Naive B cell (primary cell): ENCODE results near the gene HP. TPM values are rescaled to one million over a fixed set of nuclear protein-coding genes. Genes with fewer than 3 reads are reported as not detected.
"Not testable (repeated sequence)": the region's sequence is repeated elsewhere in the genome, so short reads cannot be mapped to it uniquely, and the experiment has no call there.

Experiments used
- ATAC-seq, 2 donors: fragments of 150-1000 bp; cut with Tn5 transposase; 2 replicates each; pipeline ENCODE4 v1.10.0; 2021; ENCODE audit warnings: low read depth in 2 of 2, mild to moderate bottlenecking in 2 of 2, moderate library complexity in 2 of 2
- DNase-seq: peaks from one replicate; pipeline ENCODE4 v3.0.0; 2022
- H3K27ac Mint-ChIP-seq, 6 donors: one replicate each; pipeline ENCODE4 v1.8.0; 2020 to 2022; ENCODE audit warnings: mild to moderate bottlenecking in 6 of 6, mixed read lengths in 6 of 6, moderate library complexity in 5 of 6, inconsistent platforms in 2 of 6
- H3K27me3 Mint-ChIP-seq, 3 donors: one replicate each; pipeline ENCODE4 v1.8.0; 2021 to 2022; ENCODE audit warnings: mixed read lengths in 3 of 3, mild to moderate bottlenecking in 1 of 3
- H3K36me3 Mint-ChIP-seq, 2 donors: one replicate each; pipeline ENCODE4 v1.8.0; 2020 to 2022; ENCODE audit warnings: mixed read lengths in 2 of 2, inconsistent platforms in 1 of 2, mild to moderate bottlenecking in 1 of 2
- H3K4me1 Mint-ChIP-seq, 3 donors: one replicate each; pipeline ENCODE4 v1.8.0; 2020 to 2022; ENCODE audit warnings: mixed read lengths in 3 of 3, inconsistent platforms in 1 of 3, mild to moderate bottlenecking in 1 of 3, moderate library complexity in 1 of 3
- H3K4me3 Mint-ChIP-seq, 8 donors: one replicate each; pipeline ENCODE4 v1.8.0; 2020 to 2022; ENCODE audit warnings: mild to moderate bottlenecking in 8 of 8, mixed read lengths in 8 of 8, moderate library complexity in 8 of 8, inconsistent platforms in 2 of 8
- H3K9me3 Mint-ChIP-seq, 7 donors: one replicate each; pipeline ENCODE4 v1.8.0; 2020 to 2022; ENCODE audit warnings: mixed read lengths in 7 of 7, mild to moderate bottlenecking in 5 of 7, inconsistent platforms in 2 of 7, moderate library complexity in 1 of 7
- polyA plus RNA-seq, 6 donors: library from polyadenylated mRNA; unstranded; fragments of 300-500 nt; fragmentation: Illumina TruSeq; gene quantifications; one replicate each; pipeline ENCODE4 v1.2.3, GENCODE V29; 2021; ENCODE audit warnings: low read depth in 6 of 6

The HP gene, protein sequence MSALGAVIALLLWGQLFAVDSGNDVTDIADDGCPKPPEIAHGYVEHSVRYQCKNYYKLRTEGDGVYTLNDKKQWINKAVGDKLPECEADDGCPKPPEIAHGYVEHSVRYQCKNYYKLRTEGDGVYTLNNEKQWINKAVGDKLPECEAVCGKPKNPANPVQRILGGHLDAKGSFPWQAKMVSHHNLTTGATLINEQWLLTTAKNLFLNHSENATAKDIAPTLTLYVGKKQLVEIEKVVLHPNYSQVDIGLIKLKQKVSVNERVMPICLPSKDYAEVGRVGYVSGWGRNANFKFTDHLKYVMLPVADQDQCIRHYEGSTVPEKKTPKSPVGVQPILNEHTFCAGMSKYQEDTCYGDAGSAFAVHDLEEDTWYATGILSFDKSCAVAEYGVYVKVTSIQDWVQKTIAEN
- polyA plus RNA-seq = under 1 TPM in 2 of 6 donors, not detected in 4; 0.38 to 0.53 TPM

DNA sequence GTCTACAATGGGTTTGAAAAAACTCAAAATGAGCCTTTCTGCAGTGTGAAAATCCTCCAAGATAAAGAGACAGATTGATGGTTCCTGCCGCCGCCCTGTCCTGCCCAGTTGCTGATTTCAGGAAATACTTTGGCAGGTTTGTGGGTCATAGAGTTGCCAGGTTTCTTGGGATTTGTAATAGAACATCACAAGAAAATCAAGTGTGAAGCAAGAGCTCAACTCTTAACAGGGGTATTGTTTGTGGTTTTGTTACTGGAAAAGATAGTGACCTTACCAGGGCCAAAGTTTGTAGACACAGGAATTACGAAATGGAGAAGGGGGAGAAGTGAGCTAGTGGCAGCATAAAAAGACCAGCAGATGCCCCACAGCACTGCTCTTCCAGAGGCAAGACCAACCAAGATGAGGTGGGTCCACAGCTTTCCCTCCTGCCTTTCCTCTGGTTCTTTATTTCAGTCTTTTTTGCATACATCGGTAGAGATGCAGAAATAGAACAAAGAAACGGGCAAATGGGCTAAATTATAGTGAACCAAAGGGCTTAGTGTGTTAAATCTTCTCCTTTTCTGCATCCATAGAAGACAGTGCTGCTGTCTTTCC lies at the start of gene HP:
Gene HP (plus strand): TSS at position 252 of the 594 bp plus-strand sequence. CDS start 148 bp downstream, at position 400.
- DNase-seq, H3K4me1 Mint-ChIP-seq, ATAC-seq, H3K27ac Mint-ChIP-seq, H3K36me3 Mint-ChIP-seq, H3K27me3 Mint-ChIP-seq: not testable (repeated sequence)
- H3K4me3 Mint-ChIP-seq = peak within 1 kb of the TSS in 1 of 8 donors; percentile 35
- peaks cover 5 to 15% (median 10%) of the 10 kb centered on the region in 7 donors for H3K9me3 Mint-ChIP-seq

DNA sequence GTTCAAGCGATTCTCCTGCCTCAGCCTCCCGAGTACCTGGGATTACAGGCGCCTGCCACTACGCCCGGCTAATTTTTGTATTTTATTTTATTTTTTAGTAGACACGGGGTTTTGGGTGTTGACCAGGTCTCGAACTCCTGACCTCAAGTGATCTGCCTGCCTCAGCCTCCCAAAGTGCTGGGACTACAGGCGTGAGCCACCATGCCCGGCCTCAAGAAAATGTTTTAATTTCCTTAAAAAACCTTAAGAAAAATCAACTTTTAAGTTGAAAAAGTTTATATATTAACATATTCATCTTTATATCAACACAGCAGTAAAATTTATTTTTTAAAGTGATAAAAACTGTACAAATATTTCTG lies 46.3 kb upstream of the HP start:
- Mint-ChIP-seq H3K27me3 (peaks cover 0 to 11% (median 4%) of the 10 kb centered on the region in 3 donors), H3K27ac (peak overlapping the region; percentile 96 to 100 (median 99)), H3K4me1 (peaks cover 1 to 13% (median 13%) of the 10 kb centered on the region in 3 donors), H3K4me3 (peak overlapping the region; percentile 85 to 100 (median 97))
- H3K36me3 Mint-ChIP-seq, ATAC-seq, DNase-seq, H3K9me3 Mint-ChIP-seq: not testable (repeated sequence)

DNA sequence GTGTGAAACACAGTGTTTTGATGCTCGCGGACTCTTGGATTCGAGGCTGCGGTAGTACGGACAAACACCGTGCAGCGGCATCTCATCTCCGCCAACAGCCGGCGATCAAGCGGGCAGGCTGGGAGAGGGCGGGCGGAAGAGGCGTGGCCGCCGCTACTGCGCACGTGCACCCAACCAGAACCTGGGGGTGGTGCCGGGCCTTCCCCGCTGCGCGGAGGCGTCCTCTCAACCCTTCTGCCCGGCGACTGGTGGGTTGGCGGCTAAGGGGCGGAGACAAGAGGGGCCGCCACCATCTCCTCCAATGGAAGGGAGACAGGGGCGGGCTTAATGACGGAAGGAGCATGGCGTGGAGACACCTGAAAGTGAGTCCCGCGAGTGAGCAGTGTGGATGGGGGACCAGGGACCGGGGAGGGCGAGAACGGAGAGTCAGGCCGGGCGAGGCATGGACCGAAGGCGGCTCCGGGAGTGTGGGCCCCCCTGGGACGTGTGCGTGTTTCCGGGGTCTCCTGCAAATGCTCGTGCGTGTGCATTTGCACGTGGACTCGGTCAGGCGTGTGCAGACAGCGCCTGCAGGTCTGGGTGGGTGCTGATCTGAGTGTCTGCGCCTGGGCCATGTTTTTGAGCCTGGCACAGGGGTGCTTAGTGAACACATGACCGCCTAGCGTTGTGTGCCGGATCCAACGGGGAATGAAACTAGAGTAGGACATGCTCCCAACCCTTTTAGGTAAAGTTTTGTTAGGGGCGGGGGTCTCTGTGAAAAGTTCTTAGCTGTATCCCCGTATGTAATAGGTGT lies 45.7 kb upstream of the HP start, which contains the start of gene DHODH:
Gene DHODH (plus strand): TSS at position 321 of the 793 bp plus-strand sequence. CDS start 21 bp downstream, at position 342.
- H3K9me3 Mint-ChIP-seq = no peaks in the 10 kb centered on the region
- H3K36me3 Mint-ChIP-seq = no peaks in the 10 kb centered on the region
- peaks cover 0 to 11% (median 4%) of the 10 kb centered on the region in 3 donors for H3K27me3 Mint-ChIP-seq
- peak within 1 kb of the TSS; percentile 85 to 100 (median 97) for H3K4me3 Mint-ChIP-seq
- peak within 1 kb of the TSS; percentile 96 to 100 (median 99) for H3K27ac Mint-ChIP-seq
- H3K4me1 Mint-ChIP-seq = peaks cover 7 to 19% (median 15%) of the 10 kb centered on the region in 3 donors
- ATAC-seq = peak; percentile 87 to 88
- DNase-seq = peak; percentile 100

DNA sequence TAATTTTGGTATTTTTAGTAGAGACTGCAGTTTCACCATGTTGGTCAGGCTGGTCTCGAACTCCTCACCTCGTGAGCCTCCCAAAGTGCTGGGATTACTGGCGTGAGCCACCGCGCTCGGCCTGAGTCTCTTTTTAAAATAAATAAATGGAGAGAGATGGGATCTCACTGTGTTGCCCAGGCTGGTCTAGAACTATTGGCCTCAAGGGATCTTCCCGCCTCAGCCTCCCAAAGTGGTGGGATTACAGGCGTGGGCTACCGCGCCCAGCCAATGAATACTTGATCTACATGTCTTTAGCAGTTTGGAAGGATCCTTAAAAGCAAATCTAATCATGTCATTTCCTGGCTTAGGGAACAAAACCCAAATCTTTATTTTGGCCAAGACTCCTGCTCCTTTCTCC lies 44.5 kb upstream of the HP start:
- H3K27ac Mint-ChIP-seq = peak overlapping the region; percentile 92 to 100 (median 97)
- ATAC-seq (no peak), DNase-seq (no peak)
- H3K4me1 Mint-ChIP-seq = peaks cover 10 to 23% (median 17%) of the 10 kb centered on the region in 3 donors
- no peaks in the 10 kb centered on the region for H3K9me3 Mint-ChIP-seq
- H3K4me3 Mint-ChIP-seq = peak overlapping the region; percentile 75 to 99 (median 86)
- no peaks in the 10 kb centered on the region for H3K36me3 Mint-ChIP-seq
- peaks cover 0 to 2% (median 0%) of the 10 kb centered on the region in 3 donors for H3K27me3 Mint-ChIP-seq

DNA sequence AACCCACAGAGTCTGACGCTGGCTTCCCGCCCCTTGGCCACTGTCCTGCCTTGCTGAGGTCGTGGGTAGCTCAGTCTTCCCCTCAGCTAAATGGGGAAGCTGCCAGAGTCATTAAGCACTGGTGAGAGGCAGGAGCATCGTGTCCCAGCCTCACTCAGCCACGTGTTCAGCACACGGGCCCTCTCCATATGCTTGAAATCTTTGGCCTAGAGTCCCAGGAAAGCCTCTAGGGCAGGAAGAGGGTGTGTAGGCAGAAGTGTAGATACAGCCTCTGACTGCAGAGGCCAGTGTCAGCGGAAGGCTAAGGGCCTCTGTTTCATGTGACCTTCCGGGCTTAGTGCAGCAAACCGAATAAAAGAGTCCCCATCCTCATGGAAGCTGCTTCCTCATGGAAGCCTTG lies 41.7 kb upstream of the HP start:
- no peak for ATAC-seq
- Mint-ChIP-seq H3K27me3 (no peaks in the 10 kb centered on the region), H3K27ac (peak overlapping the region in 5 of 6 donors; percentile 15 to 99 (median 64)), H3K36me3 (peaks cover 0 to 8% of the 10 kb centered on the region in 2 donors), H3K4me1 (peaks cover 10 to 23% (median 23%) of the 10 kb centered on the region in 3 donors), H3K4me3 (no peak overlapping the region), H3K9me3 (no peaks in the 10 kb centered on the region)
- DNase-seq = no peak

DNA sequence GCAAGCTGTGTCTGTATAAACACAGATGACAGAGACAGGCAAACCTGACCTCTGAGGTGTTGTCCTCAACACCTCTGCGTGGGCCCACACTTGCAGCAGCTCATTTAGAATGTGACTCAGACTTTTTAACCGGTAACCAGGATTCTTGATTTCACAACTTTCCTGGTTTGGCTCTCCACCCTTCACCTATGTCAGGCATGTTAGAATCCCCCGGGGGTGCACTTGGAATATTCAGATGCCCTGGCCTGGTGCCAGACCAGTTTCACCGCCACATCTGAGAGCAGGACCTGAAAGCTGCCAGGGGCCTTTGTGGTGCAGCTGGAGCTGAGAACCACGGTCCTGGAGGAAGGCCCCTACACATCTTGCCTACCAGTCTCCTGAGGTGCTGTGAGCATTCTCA lies 40.9 kb upstream of the HP start:
- ATAC-seq (no peak), DNase-seq (no peak)
- Mint-ChIP-seq H3K36me3 (peaks cover 0 to 8% of the 10 kb centered on the region in 2 donors), H3K27ac (peak overlapping the region in 5 of 6 donors; percentile 79 to 99 (median 82)), H3K9me3 (no peaks in the 10 kb centered on the region), H3K27me3 (no peaks in the 10 kb centered on the region), H3K4me3 (no peak overlapping the region), H3K4me1 (peaks cover 10 to 23% (median 21%) of the 10 kb centered on the region in 3 donors)

DNA sequence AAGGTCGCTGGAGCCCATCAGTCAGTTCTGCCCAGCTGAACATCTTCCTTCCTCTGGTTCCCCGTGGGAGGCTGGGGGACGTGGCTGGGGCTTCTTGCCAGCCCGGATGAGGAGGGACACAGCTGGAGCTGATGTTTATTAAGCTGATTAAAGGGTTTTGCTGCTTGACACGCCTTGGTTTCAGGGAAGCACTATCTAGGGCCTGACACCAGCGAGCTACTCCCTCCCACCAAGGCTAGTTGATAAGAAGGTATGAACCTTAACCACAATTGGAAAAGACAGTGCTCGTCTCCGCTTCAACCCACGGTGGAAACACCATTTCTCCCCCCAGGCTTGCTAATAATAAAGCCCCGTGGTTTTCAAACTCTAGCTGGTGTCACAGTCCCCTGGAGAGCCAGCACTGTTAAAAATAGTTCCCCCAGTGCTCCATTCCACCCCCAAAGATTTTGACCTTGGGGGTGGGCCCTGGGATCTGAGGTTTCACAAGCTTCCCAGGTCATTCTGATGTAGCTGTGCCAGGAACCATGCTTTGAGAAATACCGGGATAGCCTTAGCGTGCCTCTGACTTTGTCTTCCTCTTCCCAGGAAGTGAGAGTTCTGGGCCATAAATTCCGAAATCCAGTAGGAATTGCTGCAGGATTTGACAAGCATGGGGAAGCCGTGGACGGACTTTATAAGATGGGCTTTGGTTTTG lies 40.3 kb upstream of the HP start:
- Mint-ChIP-seq H3K4me1 (peaks cover 10 to 20% (median 17%) of the 10 kb centered on the region in 3 donors), H3K27me3 (no peaks in the 10 kb centered on the region), H3K4me3 (no peak overlapping the region), H3K27ac (peak overlapping the region in 5 of 6 donors; percentile 79 to 99 (median 82)), H3K36me3 (peaks cover 0 to 8% of the 10 kb centered on the region in 2 donors), H3K9me3 (no peaks in the 10 kb centered on the region)
- ATAC-seq (no peak), DNase-seq (no peak)

DNA sequence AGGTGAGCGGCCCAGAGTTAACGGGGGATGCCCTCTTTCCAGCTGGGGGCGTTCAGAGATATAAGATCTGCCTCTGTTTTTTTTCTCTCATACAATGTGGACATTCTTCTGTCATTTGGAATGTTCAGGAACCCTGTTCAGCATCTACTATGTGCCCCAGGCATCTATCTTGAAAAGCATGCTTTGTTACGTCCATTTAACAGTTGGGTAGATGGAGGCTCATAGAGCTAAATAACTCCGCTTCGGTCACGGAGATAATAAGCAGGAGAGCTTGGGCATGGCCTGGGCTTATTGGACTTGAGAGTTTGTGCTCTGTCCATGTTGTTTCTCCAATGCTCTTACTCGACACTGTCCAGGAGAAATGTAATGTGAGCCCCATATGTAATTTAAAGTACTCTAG lies 39.6 kb upstream of the HP start:
- H3K9me3 Mint-ChIP-seq = no peaks in the 10 kb centered on the region
- H3K4me3 Mint-ChIP-seq = no peak overlapping the region
- H3K36me3 Mint-ChIP-seq = peaks cover 5 to 8% of the 10 kb centered on the region in 2 donors
- ATAC-seq (no peak), DNase-seq (no peak)
- H3K27ac Mint-ChIP-seq = peak overlapping the region in 4 of 6 donors; percentile 7 to 99 (median 75)
- peaks cover 10 to 19% (median 16%) of the 10 kb centered on the region in 3 donors for H3K4me1 Mint-ChIP-seq
- H3K27me3 Mint-ChIP-seq = no peaks in the 10 kb centered on the region

DNA sequence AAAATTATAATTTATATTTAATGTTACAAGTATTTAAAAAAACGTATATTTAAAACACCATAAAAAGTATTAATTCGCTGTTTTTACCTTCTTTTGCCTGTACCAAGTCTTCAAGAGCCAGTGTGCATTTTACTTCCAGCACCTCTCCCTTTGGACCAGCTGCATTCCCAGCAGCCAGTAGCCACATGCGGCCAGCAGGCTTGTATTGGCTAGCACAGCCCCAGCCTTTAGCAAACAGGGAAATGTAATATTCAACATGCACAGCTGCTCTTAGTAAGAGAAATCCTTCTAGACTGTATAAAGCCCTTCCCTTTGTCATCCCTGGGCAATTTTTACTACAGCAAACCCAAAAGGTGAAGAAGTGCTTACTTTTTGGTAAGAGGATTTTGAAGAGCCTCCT lies 39.2 kb upstream of the HP start:
- H3K4me1 Mint-ChIP-seq = peaks cover 10 to 15% (median 14%) of the 10 kb centered on the region in 3 donors
- no peak for DNase-seq
- H3K27ac Mint-ChIP-seq = no peak overlapping the region
- H3K27me3 Mint-ChIP-seq = no peaks in the 10 kb centered on the region
- no peak overlapping the region for H3K4me3 Mint-ChIP-seq
- ATAC-seq = no peak
- peaks cover 5 to 8% of the 10 kb centered on the region in 2 donors for H3K36me3 Mint-ChIP-seq
- no peaks in the 10 kb centered on the region for H3K9me3 Mint-ChIP-seq

DNA sequence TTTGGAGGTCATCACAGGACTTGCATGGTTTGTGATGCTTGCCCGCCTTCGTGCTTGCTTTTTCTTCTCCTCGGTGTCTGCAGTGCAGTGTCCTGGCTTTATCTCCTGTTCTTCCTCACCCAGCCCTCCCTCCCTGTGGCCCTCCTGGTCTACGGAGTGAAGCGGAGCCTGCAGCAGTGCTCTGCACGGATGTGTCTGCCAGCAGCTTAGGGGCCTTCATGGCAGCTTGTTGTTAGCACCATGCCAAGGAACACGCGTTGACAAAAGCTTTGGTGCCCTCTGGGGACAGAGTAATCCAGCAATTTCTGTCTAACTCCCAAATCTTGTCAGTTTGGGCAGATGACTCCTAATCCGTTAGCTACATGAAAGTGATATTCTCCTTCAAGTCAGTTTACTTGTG lies 35.8 kb upstream of the HP start:
- Mint-ChIP-seq H3K27me3 (no peaks in the 10 kb centered on the region), H3K4me1 (peaks cover 5 to 10% (median 5%) of the 10 kb centered on the region in 3 donors), H3K27ac (peak overlapping the region in 1 of 6 donors; percentile 26), H3K36me3 (peaks cover 5 to 8% of the 10 kb centered on the region in 2 donors), H3K4me3 (no peak overlapping the region), H3K9me3 (no peaks in the 10 kb centered on the region)
- no peak for DNase-seq
- ATAC-seq = no peak

DNA sequence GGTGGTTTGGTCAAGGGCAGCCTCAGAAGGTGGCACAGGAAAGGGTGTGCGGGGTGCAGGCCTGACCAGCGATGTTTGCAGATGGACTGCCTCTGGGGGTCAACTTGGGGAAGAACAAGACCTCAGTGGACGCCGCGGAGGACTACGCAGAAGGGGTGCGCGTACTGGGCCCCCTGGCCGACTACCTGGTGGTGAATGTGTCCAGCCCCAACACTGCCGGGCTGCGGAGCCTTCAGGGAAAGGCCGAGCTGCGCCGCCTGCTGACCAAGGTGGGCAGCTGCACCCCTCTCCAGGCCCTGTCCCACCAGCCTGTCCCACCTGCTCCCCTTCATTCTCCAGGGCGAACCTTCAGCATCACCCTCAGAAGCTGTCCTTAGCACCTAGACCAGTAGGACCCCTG lies 33.3 kb upstream of the HP start:
- Mint-ChIP-seq H3K4me3 (no peak overlapping the region), H3K27ac (peak overlapping the region in 1 of 6 donors; percentile 72), H3K9me3 (no peaks in the 10 kb centered on the region), H3K4me1 (peaks cover 0 to 5% (median 0%) of the 10 kb centered on the region in 3 donors), H3K36me3 (peaks cover 11 to 14% of the 10 kb centered on the region in 2 donors), H3K27me3 (no peaks in the 10 kb centered on the region)
- ATAC-seq (no peak), DNase-seq (no peak)

DNA sequence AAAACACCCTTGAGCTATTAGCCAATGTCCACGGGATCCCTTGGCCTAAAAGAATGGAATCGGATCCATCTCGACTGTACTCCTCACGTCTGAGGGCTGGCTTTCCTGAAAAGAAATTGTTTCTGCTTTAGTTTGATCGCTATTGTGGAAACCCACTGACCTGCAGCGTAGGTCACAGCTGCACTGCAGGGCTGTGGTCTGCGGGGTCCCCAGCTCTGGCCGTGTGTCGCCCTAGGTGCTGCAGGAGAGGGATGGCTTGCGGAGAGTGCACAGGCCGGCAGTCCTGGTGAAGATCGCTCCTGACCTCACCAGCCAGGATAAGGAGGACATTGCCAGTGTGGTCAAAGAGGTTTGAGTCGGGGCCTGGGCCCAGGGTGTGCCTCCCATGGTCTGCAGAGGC lies 32.2 kb upstream of the HP start:
- Mint-ChIP-seq H3K27me3 (no peaks in the 10 kb centered on the region), H3K9me3 (no peaks in the 10 kb centered on the region), H3K4me3 (no peak overlapping the region), H3K36me3 (peaks cover 10 to 11% of the 10 kb centered on the region in 2 donors), H3K4me1 (no peaks in the 10 kb centered on the region), H3K27ac (peak overlapping the region in 1 of 6 donors; percentile 50)
- DNase-seq (no peak), ATAC-seq (no peak)
